K562 (cell line): ENCODE data around the gene SYCP3. TPM values are rescaled to one million over a fixed set of nuclear protein-coding genes. Genes with fewer than 3 reads are reported as not detected.

Source experiments
- ATF6 ChIP-seq: sonication (generic); formaldehyde crosslinking; IDR thresholded peaks from 2 replicates; pipeline ENCODE4 v1.4.0; 2020; ENCODE audit warnings: mild to moderate bottlenecking, missing genetic modification reagents
- MCM7 ChIP-seq, 2 experiments: fragments of 450-650 bp; IDR thresholded peaks; 2 replicates each; pipeline ENCODE4 v1.6.1; 2016 to 2018
- MTF1 ChIP-seq: fragments of 250-450 bp; sonication (Bioruptor Pico); IDR thresholded peaks from 2 replicates; pipeline ENCODE4 v1.9.0; 2021; ENCODE audit warnings: moderate library complexity, mild to moderate bottlenecking, inconsistent platforms, borderline replicate concordance
- PHF8 ChIP-seq: fragments of 200-600 bp; sonication (generic); IDR thresholded peaks from 2 replicates; pipeline ENCODE4 v1.6.1; 2012; ENCODE audit warnings: mixed run types, mild to moderate bottlenecking, inconsistent platforms, low read length, moderate library complexity, borderline replicate concordance
- PURB ChIP-seq: sonication (generic); formaldehyde crosslinking; IDR thresholded peaks from 2 replicates; pipeline ENCODE4 v1.9.0; 2021; ENCODE audit warnings: low read depth, mild to moderate bottlenecking, missing genetic modification reagents
- RBFOX2 ChIP-seq: fragments of 200-400 bp; formaldehyde crosslinking; IDR thresholded peaks from 2 replicates; pipeline ENCODE4 v1.6.1; 2017; ENCODE audit warnings: low read depth, mild to moderate bottlenecking, low read length, moderate library complexity
- SIN3A ChIP-seq, 2 experiments: fragments of 150-350 bp in 1 of 2; IDR thresholded peaks; 2 replicates each; pipeline ENCODE4 v1.6.1; 2011 to 2016; ENCODE audit warnings: borderline replicate concordance in 2 of 2, low read depth in 2 of 2, low read length in 2 of 2, mild to moderate bottlenecking in 2 of 2, moderate library complexity in 2 of 2; ENCODE audit not compliant: control insufficient read depth in 1 of 2
- ZNF282 ChIP-seq: sonication (generic); formaldehyde crosslinking; IDR thresholded peaks from 2 replicates; pipeline ENCODE4 v1.8.1; 2023; ENCODE audit warnings: missing genetic modification reagents
- ZNF511 ChIP-seq: sonication (generic); formaldehyde crosslinking; IDR thresholded peaks from 2 replicates; pipeline ENCODE4 v1.8.0; 2022; ENCODE audit warnings: mild to moderate bottlenecking, missing genetic modification reagents
- polyA plus RNA-seq, 8 experiments: library from polyadenylated mRNA; depleted of rRNA in 4 of 8; stranded (reverse) in 5 of 8; unstranded in 3 of 8; fragments of >200 nt; fragmentation: Nextera tagmentation in 2 of 8; fragmentation: Illumina TruSeq in 1 of 8; extraction: Ambion mirVana in 2 of 8; extraction: Trizol in 1 of 8; gene quantifications; 2 replicates each; pipeline versions ENCODE4 v1.2.1 to v1.2.3, GENCODE V29; 2011 to 2014; ENCODE audit warnings: inconsistent platforms in 1 of 8, missing spikeins in 1 of 8
- total RNA-seq, 7 experiments: library from RNA; depleted of rRNA in 6 of 7; stranded (reverse); fragments of >200 nt in 6 of 7; fragmentation: Illumina TruSeq in 2 of 7; extraction: Trizol in 2 of 7; gene quantifications; 2 replicates each; pipeline versions ENCODE4 v1.2.1 to v1.2.3, GENCODE V29; 2011 to 2021; ENCODE audit warnings: low replicate concordance in 1 of 7
- TF ChIP-seq, protein P1 (sequence below): sonication (generic); formaldehyde crosslinking; IDR thresholded peaks from 2 replicates; pipeline ENCODE4 v1.8.1; 2023; ENCODE audit warnings: mild to moderate bottlenecking, missing genetic modification reagents
- TF ChIP-seq, protein P2 (sequence below): sonication (generic); formaldehyde crosslinking; IDR thresholded peaks from 2 replicates; pipeline ENCODE4 v1.8.1; 2023; ENCODE audit warnings: mild to moderate bottlenecking, missing genetic modification reagents

SYCP3 gene
- total and polyA plus RNA-seq, 9 of the 15 experiments (the other 6 are each of a cell fraction or from before 2014, with no cell fraction given) = 0.11 to 0.25 (median 0.22) TPM; not detected in 4

DNA sequence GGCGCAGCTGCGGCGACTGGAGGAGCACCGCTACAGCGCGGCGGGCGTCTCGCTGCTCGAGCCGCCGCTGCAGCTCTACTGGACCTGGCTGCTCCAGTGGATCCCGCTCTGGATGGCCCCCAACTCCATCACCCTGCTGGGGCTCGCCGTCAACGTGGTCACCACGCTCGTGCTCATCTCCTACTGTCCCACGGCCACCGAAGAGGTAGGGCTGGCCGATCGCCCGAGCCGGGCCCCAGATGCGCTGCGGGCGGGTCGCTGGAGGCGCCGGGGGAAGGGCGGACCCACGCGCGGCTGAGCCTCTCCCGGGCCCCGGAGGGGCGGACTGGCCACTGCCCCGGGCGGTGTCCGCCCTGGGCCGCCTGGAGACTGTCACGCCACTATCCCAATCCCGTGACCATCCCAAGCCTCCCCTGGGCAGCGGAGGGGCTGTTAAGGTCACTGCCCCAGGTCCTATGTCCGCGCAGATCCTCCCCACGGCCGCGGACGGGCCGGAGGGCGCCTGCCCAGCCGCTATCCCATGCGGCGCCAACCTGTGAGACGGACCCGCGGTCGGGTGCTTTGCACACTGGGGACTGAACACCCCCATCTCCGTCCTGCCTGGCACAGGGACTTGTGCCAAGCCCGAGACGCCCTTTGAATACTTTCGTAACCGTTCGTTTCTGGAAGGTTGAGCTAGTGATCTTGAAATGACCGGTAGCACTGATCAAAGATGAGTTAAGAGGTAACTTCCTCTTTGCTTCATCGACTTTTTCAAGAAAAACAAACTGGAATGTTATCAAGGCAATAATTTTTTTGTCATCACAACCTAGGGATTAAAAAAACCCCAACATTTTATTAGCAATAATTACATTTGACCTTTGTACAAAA lies 41.1 kb downstream of the SYCP3 start (continued):
- TF ChIP-seq, protein P1, sequence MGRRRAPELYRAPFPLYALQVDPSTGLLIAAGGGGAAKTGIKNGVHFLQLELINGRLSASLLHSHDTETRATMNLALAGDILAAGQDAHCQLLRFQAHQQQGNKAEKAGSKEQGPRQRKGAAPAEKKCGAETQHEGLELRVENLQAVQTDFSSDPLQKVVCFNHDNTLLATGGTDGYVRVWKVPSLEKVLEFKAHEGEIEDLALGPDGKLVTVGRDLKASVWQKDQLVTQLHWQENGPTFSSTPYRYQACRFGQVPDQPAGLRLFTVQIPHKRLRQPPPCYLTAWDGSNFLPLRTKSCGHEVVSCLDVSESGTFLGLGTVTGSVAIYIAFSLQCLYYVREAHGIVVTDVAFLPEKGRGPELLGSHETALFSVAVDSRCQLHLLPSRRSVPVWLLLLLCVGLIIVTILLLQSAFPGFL (CRISPR knock-in tag) = no peak
- TF ChIP-seq, protein P2, sequence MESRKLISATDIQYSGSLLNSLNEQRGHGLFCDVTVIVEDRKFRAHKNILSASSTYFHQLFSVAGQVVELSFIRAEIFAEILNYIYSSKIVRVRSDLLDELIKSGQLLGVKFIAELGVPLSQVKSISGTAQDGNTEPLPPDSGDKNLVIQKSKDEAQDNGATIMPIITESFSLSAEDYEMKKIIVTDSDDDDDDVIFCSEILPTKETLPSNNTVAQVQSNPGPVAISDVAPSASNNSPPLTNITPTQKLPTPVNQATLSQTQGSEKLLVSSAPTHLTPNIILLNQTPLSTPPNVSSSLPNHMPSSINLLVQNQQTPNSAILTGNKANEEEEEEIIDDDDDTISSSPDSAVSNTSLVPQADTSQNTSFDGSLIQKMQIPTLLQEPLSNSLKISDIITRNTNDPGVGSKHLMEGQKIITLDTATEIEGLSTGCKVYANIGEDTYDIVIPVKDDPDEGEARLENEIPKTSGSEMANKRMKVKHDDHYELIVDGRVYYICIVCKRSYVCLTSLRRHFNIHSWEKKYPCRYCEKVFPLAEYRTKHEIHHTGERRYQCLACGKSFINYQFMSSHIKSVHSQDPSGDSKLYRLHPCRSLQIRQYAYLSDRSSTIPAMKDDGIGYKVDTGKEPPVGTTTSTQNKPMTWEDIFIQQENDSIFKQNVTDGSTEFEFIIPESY (CRISPR knock-in tag) = no peak
- TF ChIP-seq SIN3A (IDR thresholded peaks at IDR 0.05; ENCODE audit: borderline replicate concordance in 2 of 2, control insufficient read depth in 1 of 2, low read depth in 2 of 2, low read length in 2 of 2) (no peak), ZNF282 (CRISPR knock-in tag) (no peak), ZNF511 (no peak), MCM7 (IDR thresholded peaks at IDR 0.05) (no peak), MTF1 (CRISPR knock-in tag) (no peak), PHF8 (peak; percentile 36; the same call in 1 of the 2 replicates), PURB (CRISPR knock-in tag) (no peak), ATF6 (CRISPR knock-in tag) (no peak), RBFOX2 (peak; percentile 72)
